WERI-Rb-1 (cell line): ENCODE measurements around the gene R3HDM4.

Experiments used
- DNase-seq: peaks from one replicate; pipeline ENCODE4 v3.0.0-alpha.2; 2020
- H3K27ac ChIP-seq: fragments of 250-450 bp; sonication (Bioruptor Pico); 2 replicates; pipeline ENCODE4 v1.5.1; 2020; ENCODE audit warnings: mild to moderate bottlenecking, moderate library complexity
- H3K27me3 ChIP-seq: fragments of 250-450 bp; sonication (Bioruptor Pico); 2 replicates; pipeline ENCODE4 v1.5.1; 2021; ENCODE audit warnings: mild to moderate bottlenecking, low read depth, moderate library complexity; ENCODE audit not compliant: insufficient read depth, severe bottlenecking
- H3K36me3 ChIP-seq: fragments of 250-450 bp; sonication (Bioruptor Pico); 2 replicates; pipeline ENCODE4 v1.5.1; 2020; ENCODE audit warnings: mild to moderate bottlenecking, moderate library complexity
- H3K4me3 ChIP-seq: 2 replicates; pipeline ENCODE4 v1.5.1; 2011; ENCODE audit warnings: low read depth, mild to moderate bottlenecking, control low read depth, low read length
- H3K9me3 ChIP-seq: fragments of 250-450 bp; sonication (Bioruptor Pico); 2 replicates; pipeline ENCODE4 v1.5.1; 2021; ENCODE audit warnings: mild to moderate bottlenecking, moderate library complexity; ENCODE audit not compliant: severe bottlenecking
- TF ChIP-seq, protein P1 (sequence below): IDR thresholded peaks from 2 replicates; pipeline ENCODE4 v1.5.1; 2011; ENCODE audit warnings: low read depth, mild to moderate bottlenecking, control low read depth, inconsistent platforms, low read length

R3HDM4 gene

DNA sequence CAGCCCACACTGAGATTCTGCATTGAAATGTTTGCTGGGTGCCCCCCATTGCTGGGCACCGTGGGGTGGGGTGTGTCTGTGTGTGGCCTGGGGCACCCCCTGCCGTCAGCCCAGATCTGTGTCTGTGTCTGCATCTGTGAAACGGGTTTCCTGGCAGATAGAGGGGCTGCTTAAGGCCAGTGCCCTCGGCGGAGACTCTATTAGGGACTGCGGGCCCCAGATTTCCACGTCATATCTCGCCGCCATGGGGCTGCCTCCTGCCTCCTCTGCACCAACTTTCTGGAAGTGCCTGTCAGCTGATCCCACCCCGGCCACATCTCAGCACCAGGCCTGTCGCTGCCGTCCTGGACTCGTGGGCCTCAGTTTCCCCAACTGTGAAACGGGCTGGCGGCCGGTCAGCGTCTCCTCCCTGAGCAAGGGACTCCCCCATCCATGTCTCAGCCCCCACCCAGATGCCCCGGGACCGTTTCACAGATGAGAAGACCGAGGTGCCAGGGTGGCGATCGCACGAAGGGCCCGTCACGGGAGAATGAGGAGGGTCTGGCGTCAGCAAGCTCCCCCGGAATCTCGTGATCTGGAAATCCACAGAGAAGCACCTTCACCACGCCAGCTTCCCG is 34.2 kb upstream of the R3HDM4 start:
- TF ChIP-seq, protein P1, sequence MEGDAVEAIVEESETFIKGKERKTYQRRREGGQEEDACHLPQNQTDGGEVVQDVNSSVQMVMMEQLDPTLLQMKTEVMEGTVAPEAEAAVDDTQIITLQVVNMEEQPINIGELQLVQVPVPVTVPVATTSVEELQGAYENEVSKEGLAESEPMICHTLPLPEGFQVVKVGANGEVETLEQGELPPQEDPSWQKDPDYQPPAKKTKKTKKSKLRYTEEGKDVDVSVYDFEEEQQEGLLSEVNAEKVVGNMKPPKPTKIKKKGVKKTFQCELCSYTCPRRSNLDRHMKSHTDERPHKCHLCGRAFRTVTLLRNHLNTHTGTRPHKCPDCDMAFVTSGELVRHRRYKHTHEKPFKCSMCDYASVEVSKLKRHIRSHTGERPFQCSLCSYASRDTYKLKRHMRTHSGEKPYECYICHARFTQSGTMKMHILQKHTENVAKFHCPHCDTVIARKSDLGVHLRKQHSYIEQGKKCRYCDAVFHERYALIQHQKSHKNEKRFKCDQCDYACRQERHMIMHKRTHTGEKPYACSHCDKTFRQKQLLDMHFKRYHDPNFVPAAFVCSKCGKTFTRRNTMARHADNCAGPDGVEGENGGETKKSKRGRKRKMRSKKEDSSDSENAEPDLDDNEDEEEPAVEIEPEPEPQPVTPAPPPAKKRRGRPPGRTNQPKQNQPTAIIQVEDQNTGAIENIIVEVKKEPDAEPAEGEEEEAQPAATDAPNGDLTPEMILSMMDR = no peak
- peaks cover 17% of the 10 kb centered on the region for H3K36me3 ChIP-seq
- no peak overlapping the region for H3K27ac ChIP-seq
- DNase-seq = no peak
- H3K27me3 ChIP-seq = no peaks in the 10 kb centered on the region
- H3K9me3 ChIP-seq = no peaks in the 10 kb centered on the region
- H3K4me3 ChIP-seq = no peak overlapping the region

DNA sequence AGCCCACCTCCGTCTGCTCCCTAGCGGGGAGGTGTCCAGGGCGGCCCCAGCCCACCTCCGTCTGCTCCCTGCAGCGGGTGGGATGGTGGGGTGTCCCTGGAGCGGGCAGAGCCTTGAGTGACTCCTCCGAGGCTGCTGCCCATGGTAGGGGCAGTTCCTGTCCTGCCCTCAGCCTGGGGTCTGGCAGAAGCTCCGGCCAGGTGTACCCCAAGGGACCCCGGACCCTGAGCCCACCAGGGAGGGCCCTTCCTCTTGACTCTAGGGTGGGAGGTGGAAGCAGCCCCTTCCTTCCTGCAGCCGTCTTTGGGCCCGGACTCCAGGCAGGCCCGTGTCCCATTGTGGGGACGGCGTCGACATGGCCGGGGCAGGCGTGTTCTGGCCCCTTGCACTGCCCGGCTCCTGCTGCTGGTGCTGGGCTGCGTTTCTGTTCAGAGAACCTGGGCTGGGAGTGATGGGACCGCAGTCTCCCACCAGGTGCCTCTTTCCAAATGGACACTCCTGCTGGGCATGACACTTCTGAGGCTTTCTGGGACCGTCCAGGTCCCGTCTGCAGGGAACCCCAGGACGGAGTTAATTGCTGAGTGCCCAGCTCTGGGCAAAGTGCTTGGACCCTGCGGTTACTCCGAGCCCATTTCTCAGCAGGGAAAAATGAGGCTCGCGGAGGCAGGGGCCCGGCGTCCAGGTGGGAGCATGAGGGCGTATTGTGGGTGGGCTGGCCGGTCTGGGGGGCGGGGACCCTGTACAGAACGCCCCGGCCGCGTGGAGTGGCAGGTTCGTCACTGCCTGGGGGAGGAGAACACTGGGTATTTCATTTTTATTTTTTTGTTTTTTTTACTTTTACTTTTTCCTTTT is 32.6 kb upstream of the R3HDM4 start:
- peaks cover 17% of the 10 kb centered on the region for H3K36me3 ChIP-seq
- H3K27me3 ChIP-seq = no peaks in the 10 kb centered on the region
- no peak overlapping the region for H3K4me3 ChIP-seq
- H3K27ac ChIP-seq = no peak overlapping the region
- H3K9me3 ChIP-seq = no peaks in the 10 kb centered on the region
- no peak for DNase-seq
- TF ChIP-seq, protein P1 = no peak

DNA sequence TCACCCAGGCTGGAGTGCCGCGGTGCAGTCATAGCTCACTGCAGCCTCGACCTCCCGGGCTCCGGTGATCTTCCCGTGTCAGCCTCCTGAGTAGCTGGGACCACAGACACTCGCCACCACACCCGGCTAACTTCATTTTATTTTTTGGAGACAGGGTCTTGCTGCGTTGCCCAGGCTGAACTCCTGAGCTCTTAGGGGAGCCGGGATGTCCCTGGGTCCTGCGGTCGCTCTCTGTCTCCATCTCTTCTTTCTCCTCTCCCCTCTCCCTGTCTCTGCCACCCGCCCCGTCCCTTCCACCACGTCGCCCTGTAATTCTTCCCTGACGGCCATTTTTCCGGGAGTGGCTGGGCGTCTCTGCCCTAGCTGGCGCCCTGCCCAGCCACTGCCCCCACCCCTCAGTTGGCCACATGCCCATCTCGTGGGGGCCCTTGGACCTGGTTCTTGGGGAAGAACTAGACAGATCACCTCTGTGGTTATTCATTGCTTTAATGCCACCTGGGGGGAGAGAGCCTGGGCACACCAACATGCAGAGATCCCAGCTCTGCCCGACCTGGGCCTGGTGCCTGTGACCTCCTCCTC is 31.7 kb upstream of the R3HDM4 start:
- H3K9me3 ChIP-seq = no peaks in the 10 kb centered on the region
- peaks cover 18% of the 10 kb centered on the region for H3K36me3 ChIP-seq
- H3K27ac ChIP-seq = no peak overlapping the region
- DNase-seq = no peak
- H3K4me3 ChIP-seq = no peak overlapping the region
- TF ChIP-seq, protein P1 = no peak
- H3K27me3 ChIP-seq = no peaks in the 10 kb centered on the region

DNA sequence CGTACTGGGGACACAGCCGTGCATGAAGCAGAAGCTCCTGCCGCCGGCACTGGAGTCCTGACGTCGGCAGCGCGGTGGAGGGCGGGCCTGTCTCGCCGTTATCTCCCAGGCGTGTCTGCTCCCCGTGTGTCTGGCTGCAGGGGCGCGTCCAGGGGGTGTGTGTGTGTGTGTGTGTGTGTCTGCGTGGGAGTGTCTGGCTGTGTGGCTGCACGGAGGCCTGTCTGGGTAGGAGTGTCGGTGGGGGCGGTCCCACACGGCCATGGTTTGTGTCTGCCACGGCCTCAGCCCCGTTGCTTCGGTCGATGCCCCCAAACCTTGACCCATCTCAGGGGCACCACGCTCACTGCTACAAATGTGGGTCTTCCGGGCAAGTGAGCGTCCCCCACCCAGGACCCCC is 31.1 kb upstream of the R3HDM4 start:
- peaks cover 24% of the 10 kb centered on the region for H3K36me3 ChIP-seq
- H3K9me3 ChIP-seq = no peaks in the 10 kb centered on the region
- H3K4me3 ChIP-seq = no peak overlapping the region
- H3K27me3 ChIP-seq = no peaks in the 10 kb centered on the region
- TF ChIP-seq, protein P1 = no peak
- H3K27ac ChIP-seq = no peak overlapping the region
- no peak for DNase-seq

DNA sequence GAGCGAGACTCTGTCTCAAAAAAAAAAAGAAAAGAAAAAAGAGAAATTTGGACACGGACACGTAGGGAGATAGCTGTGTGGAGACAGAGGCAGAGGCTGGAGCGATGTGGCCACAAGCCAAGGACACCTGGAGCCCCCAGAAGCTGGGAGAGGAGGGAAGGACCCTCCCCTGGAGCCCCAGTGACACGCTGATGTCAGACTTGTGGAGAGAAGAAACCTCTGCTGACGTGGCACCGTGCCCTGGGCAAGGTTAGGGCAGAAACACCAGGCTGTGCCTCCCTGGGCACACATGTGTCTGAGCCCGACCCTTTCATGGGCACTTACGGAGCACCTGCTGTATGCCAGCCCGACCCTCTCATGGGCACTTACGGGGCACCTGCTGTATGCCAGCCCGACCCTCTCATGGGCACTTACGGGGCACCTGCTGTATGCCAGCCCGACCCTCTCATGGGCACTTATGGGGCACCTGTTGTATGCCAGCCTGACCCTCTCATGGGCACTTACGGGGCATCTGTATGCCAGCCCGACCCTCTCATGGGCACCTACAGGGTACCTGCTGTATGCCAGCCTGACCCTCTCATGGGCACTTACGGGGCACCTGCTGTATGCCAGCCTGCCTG is 30.6 kb upstream of the R3HDM4 start:
- TF ChIP-seq, protein P1 = no peak
- H3K9me3 ChIP-seq = no peaks in the 10 kb centered on the region
- peaks cover 25% of the 10 kb centered on the region for H3K36me3 ChIP-seq
- H3K27me3 ChIP-seq = no peaks in the 10 kb centered on the region
- H3K4me3 ChIP-seq = no peak overlapping the region
- no peak for DNase-seq
- H3K27ac ChIP-seq = no peak overlapping the region
